GM12878 (cell line): ENCODE measurements around the gene BNIP2. TPM values are rescaled to one million over a fixed set of nuclear protein-coding genes. Genes with fewer than 3 reads are reported as not detected.

ENCODE experiments used
- BCL11A ChIP-seq: IDR thresholded peaks from 2 replicates; pipeline ENCODE4 v1.6.1; 2011; ENCODE audit warnings: low read depth, low read length
- CBX5 ChIP-seq: sonication (generic); IDR thresholded peaks from 2 replicates; pipeline ENCODE4 v1.6.1; 2016; ENCODE audit warnings: low read depth, moderate library complexity, mild to moderate bottlenecking, inconsistent platforms
- CEBPZ ChIP-seq: fragments of 150-350 bp; IDR thresholded peaks from 2 replicates; pipeline ENCODE4 v1.6.1; 2016; ENCODE audit warnings: low read depth, low read length
- GABPA ChIP-seq: IDR thresholded peaks from 2 replicates; pipeline ENCODE4 v1.6.1; 2014; ENCODE audit warnings: antibody characterized with exemption, low read depth, mild to moderate bottlenecking, inconsistent platforms
- GATAD2B ChIP-seq: fragments of 450-650 bp; conservative IDR thresholded peaks from 2 replicates; pipeline ENCODE4 v1.6.1; 2017; ENCODE audit warnings: low read depth, mild to moderate bottlenecking, moderate library complexity
- KDM1A ChIP-seq: fragments of 200-600 bp; sonication (generic); IDR thresholded peaks from 2 replicates; pipeline ENCODE4 v1.6.1; 2016; ENCODE audit warnings: borderline replicate concordance
- MTA3 ChIP-seq: IDR thresholded peaks from 2 replicates; pipeline ENCODE4 v1.6.1; 2012; ENCODE audit warnings: low read length, inconsistent platforms, borderline replicate concordance
- PAX8 ChIP-seq: fragments of 450-650 bp; IDR thresholded peaks from 2 replicates; pipeline ENCODE4 v1.6.1; 2017; ENCODE audit warnings: mild to moderate bottlenecking, moderate library complexity
- PBX3 ChIP-seq: IDR thresholded peaks from 2 replicates; pipeline ENCODE4 v1.6.1; 2011; ENCODE audit warnings: mild to moderate bottlenecking, low read depth, low read length, moderate library complexity; ENCODE audit not compliant: insufficient replicate concordance
- POU2F2 ChIP-seq: IDR thresholded peaks from 3 replicates; pipeline ENCODE4 v1.6.1; 2011; ENCODE audit warnings: low read depth, mild to moderate bottlenecking, low read length, borderline replicate concordance
- RAD51 ChIP-seq: fragments of 450-650 bp; IDR thresholded peaks from 2 replicates; pipeline ENCODE4 v1.6.1; 2016; ENCODE audit warnings: moderate library complexity, mild to moderate bottlenecking, inconsistent platforms
- RELA ChIP-seq: fragments of 450-650 bp; IDR thresholded peaks from 2 replicates; pipeline ENCODE4 v1.8.0; 2014; ENCODE audit warnings: borderline replicate concordance; ENCODE audit not compliant: partially characterized antibody
- RFX5 ChIP-seq: IDR thresholded peaks from 2 replicates; pipeline ENCODE4 v1.6.1; 2011; ENCODE audit warnings: low read depth, low read length, improper control_type of control experiment
- RUNX3 ChIP-seq: IDR thresholded peaks from 2 replicates; pipeline ENCODE4 v1.6.1; 2012; ENCODE audit warnings: low read length, inconsistent platforms
- SMARCA5 ChIP-seq: fragments of 450-650 bp; IDR thresholded peaks from 2 replicates; pipeline ENCODE4 v1.6.1; 2017; ENCODE audit warnings: mild to moderate bottlenecking
- SRF ChIP-seq, 2 experiments: IDR thresholded peaks; 2 replicates each; pipeline ENCODE4 v1.6.1; 2011; ENCODE audit warnings: low read depth in 2 of 2, low read length in 2 of 2, mild to moderate bottlenecking in 1 of 2, moderate library complexity in 1 of 2
- STAT3 ChIP-seq: IDR thresholded peaks from 2 replicates; pipeline ENCODE4 v1.6.1; 2011; ENCODE audit warnings: low read depth, low read length, improper control_type of control experiment
- TCF7 ChIP-seq: IDR thresholded peaks from 2 replicates; pipeline ENCODE4 v1.6.1; 2014; ENCODE audit warnings: antibody characterized with exemption, borderline replicate concordance
- YY1 ChIP-seq: IDR thresholded peaks from 2 replicates; pipeline ENCODE4 v1.6.1; 2011; ENCODE audit warnings: low read depth, mild to moderate bottlenecking, low read length
- ZBTB4 ChIP-seq: fragments of 450-650 bp; formaldehyde crosslinking; IDR thresholded peaks from 2 replicates; pipeline ENCODE4 v1.4.0; 2022; ENCODE audit warnings: mild to moderate bottlenecking, moderate library complexity
- polyA plus RNA-seq, 11 experiments: library from polyadenylated mRNA; depleted of rRNA in 4 of 11; unstranded in 6 of 11; stranded (reverse) in 5 of 11; fragments of >200 nt; fragmentation: Nextera tagmentation in 4 of 11; fragmentation: Illumina TruSeq in 1 of 11; extraction: Ambion mirVana in 4 of 11; extraction: Trizol in 1 of 11; gene quantifications; 1 replicate in 1 of 11; 2 replicates in 10 of 11; pipeline versions ENCODE4 v1.2.1 to v1.2.3, GENCODE V29; 2011 to 2016; ENCODE audit warnings: inconsistent platforms in 2 of 11, missing spikeins in 2 of 11, low read depth in 1 of 11
- total RNA-seq, 4 experiments: library from RNA; depleted of rRNA in 3 of 4; stranded (reverse); fragments of >200 nt in 3 of 4; fragmentation: Illumina TruSeq in 1 of 4; extraction: Trizol in 1 of 4; gene quantifications; 2 replicates each; pipeline versions ENCODE4 v1.2.1 to v1.2.3, GENCODE V29; 2013 to 2021
- TF ChIP-seq, protein P1 (sequence below): fragments of 450-650 bp; IDR thresholded peaks from 2 replicates; pipeline ENCODE4 v1.6.1; 2017; ENCODE audit warnings: borderline replicate concordance

The BNIP2 gene
- total and polyA plus RNA-seq, 10 of the 15 experiments (the other 5 are each of a cell fraction or from before 2014, with no cell fraction given): 29.9 to 122 (median 67.7) TPM

DNA sequence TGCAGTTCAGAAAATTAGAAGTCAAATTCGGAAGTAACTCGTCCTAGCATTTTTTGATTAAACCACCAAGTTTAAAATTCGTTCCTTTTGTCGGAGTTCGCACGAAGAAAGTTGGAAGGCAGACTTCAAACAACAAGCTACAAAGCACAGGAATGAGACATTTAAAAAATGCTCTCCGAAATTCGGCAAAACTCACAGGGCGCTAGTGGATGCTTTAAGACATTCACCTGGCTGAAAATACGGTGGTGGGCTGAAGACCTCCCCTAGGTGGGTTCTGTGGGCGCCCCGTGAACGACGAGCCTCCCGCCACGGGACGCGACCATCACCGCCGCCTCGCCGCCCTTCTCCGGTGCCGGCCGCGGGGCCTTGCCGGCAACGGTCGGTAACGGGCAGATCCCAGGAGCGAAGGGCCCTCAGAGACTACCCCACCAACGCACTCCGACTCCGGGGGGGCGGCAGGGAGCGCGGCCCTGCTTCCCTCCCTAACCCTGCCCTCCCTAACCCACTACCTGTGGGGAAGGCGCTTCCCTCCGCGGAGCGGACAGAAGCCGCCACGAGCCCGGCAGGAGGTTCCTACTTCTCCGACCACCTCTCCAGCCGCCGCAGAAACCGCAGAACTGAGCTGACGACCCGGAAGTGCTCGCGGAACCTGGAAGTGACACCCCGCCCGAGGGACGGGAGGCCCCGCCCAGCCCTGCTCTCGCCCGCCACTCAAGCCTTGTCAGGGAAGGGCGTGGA is 32.1 kb downstream of the BNIP2 start, which contains the start of gene GTF2A2 (continued):
- TF ChIP-seq RUNX3 (peak; percentile 98), RFX5 (no peak), GATAD2B (peak; percentile 86), POU2F2 (peak; percentile 67; the same call in 2 of the 3 replicates), KDM1A (no peak), PAX8 (no peak), TCF7 (no peak), CEBPZ (no peak), PBX3 (peak; percentile 97), MTA3 (no peak), SMARCA5 (peak; percentile 30; the same call in 1 of the 2 replicates), SRF (IDR thresholded peaks at IDR 0.05; ENCODE audit: low read depth in 2 of 2, low read length in 2 of 2) (no peak), GABPA (peak; percentile 90), STAT3 (no peak), RELA (peak; percentile 57), YY1 (0 out of 2 replicates have a peak, but pooled peaks have one; percentile 30), CBX5 (no peak), ZBTB4 (CRISPR knock-in tag) (no peak), RAD51 (no peak), BCL11A (no peak)
- TF ChIP-seq, protein P1, sequence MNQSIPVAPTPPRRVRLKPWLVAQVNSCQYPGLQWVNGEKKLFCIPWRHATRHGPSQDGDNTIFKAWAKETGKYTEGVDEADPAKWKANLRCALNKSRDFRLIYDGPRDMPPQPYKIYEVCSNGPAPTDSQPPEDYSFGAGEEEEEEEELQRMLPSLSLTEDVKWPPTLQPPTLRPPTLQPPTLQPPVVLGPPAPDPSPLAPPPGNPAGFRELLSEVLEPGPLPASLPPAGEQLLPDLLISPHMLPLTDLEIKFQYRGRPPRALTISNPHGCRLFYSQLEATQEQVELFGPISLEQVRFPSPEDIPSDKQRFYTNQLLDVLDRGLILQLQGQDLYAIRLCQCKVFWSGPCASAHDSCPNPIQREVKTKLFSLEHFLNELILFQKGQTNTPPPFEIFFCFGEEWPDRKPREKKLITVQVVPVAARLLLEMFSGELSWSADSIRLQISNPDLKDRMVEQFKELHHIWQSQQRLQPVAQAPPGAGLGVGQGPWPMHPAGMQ: peak; percentile 55
